Measurements from ENCODE around the gene PCDHGA8.

PCDHGA8 gene

DNA sequence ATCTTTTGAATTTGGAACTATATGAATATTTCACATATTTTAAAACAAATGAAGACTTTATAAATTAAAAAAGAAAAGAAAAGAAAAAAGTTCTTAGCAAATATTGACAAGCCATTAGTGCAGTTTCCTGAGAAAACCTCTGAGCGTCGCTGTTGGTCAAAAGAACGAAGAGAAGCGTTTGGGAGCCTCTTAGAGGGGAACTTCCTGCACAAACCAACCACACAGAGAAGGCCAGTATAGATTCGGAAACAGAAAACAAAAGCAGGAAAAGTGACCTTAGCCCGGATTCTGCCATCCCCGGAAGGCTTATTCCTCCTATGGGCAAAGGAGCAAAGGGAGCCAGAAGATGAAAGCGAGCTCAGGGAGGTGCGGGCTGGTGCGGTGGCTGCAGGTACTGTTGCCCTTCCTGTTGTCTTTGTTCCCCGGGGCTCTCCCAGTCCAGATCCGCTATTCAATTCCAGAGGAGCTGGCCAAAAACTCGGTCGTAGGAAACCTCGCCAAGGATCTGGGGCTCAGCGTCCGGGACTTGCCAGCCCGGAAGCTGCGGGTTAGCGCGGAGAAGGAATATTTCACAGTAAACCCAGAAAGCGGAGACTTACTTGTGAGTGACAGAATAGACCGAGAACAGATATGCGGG is 32.5 kb upstream of the PCDHGA8 start, which contains the start of gene PCDHGB2:
Gene PCDHGB2 (plus strand): TSS at position 205 of the 637 bp plus-strand sequence. CDS start 142 bp downstream, at position 347.
- Histone ChIP-seq H3K23ac (ENCODE audit: low read length) (no peak within 1 kb of the TSS), H2AK5ac (ENCODE audit: low read length) (no peak within 1 kb of the TSS), H2AFZ (ENCODE audit: insufficient read depth, low read length, poor library complexity) (no peak within 1 kb of the TSS)

DNA sequence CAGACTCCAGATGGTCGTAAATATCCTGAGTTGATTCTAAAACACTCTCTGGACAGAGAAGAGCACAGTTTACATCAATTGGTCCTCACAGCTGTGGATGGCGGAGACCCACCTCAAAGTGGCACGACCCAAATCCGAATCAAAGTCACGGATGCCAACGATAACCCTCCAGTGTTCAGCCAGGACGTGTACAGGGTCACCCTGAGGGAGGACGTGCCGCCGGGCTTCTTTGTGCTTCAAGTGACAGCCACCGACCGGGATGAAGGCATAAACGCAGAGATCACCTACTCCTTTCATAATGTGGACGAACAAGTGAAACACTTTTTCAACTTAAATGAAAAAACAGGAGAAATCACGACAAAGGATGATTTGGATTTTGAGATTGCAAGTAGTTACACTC is 31.7 kb upstream of the PCDHGA8 start:
- Histone ChIP-seq H3K79me1 (ENCODE audit: low read length) (no peaks in the 10 kb centered on the region), H3K9me3 (ENCODE audit: insufficient read depth, low read depth, low read length) (peaks cover 39% of the 10 kb centered on the region)

More for the DNA sequence above, 32.5 kb upstream of the PCDHGA8 start, which contains the start of gene PCDHGB2:
- Histone ChIP-seq H2BK5ac (ENCODE audit: low read depth, low read length, poor library complexity) (no peak within 1 kb of the TSS), H3K14ac (ENCODE audit: low read length) (no peak within 1 kb of the TSS), H3K4ac (ENCODE audit: low read depth, low read length) (no peak within 1 kb of the TSS), H4K91ac (ENCODE audit: low read depth, low read length) (no peak within 1 kb of the TSS), H3K9me3 (ENCODE audit: insufficient read depth, low read depth, low read length) (peaks cover 39% of the 10 kb centered on the region), H2BK12ac (ENCODE audit: low read length) (no peak within 1 kb of the TSS), H3K4me3 (ENCODE audit: low read depth, low read length) (no peak within 1 kb of the TSS), H3K4me1 (ENCODE audit: control insufficient read depth in 1 of 2, insufficient read depth in 2 of 2, low read length in 2 of 2) (no peaks in the 10 kb centered on the region), H3K27ac (ENCODE audit: low read depth, low read length) (no peak within 1 kb of the TSS), H4K8ac (ENCODE audit: low read depth, low read length) (no peak within 1 kb of the TSS), H3K36me3 (ENCODE audit: control insufficient read depth in 1 of 2, insufficient read depth in 2 of 2, low read length in 2 of 2) (no peaks in the 10 kb centered on the region), H3K27me3 (ENCODE audit: insufficient read depth, low read length) (no peaks in the 10 kb centered on the region), H3K9ac (ENCODE audit: low read length) (no peak within 1 kb of the TSS), H3K79me2 (ENCODE audit: control insufficient read depth, insufficient read depth, low read length, poor library complexity) (no peaks in the 10 kb centered on the region), H2BK120ac (ENCODE audit: insufficient read depth, low read length, poor library complexity) (no peak within 1 kb of the TSS), H3K79me1 (ENCODE audit: low read length) (no peaks in the 10 kb centered on the region), H4K12ac (ENCODE audit: low read depth, low read length) (no peak within 1 kb of the TSS), H3K18ac (ENCODE audit: low read length) (no peak within 1 kb of the TSS), H3K4me2 (ENCODE audit: low read length) (no peak within 1 kb of the TSS)
- WGBS (ENCODE audit: extremely low coverage, insufficient coverage, insufficient read length) = no CpG with 5 or more reads among the region's 24 CpGs
- no peak for DNase-seq

DNA sequence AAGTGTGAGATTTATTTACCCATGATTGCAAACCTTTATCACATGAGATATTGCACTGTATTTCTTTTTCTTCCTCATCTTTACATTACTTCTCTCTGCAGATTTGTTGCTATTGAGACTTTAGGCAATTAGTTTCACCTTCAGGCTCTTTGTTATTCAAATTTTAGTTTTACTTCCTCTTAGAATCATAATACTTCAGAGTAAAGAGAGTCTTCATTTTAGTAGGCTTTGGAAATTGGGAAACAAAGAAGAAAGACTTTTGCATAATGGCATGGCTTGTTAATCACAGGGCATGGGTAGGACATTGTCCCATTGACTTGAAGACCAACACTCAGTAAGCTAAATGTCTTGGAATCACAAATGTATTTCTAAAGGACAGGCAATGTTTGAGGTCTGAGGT is 29.7 kb upstream of the PCDHGA8 start:
- Histone ChIP-seq H4K12ac (ENCODE audit: low read depth, low read length) (no peak overlapping the region), H2BK5ac (ENCODE audit: low read depth, low read length, poor library complexity) (no peak overlapping the region), H4K91ac (ENCODE audit: low read depth, low read length) (no peak overlapping the region), H3K18ac (ENCODE audit: low read length) (no peak overlapping the region), H3K4me3 (ENCODE audit: low read depth, low read length) (no peak overlapping the region), H3K9ac (ENCODE audit: low read length) (no peak overlapping the region), H2BK120ac (ENCODE audit: insufficient read depth, low read length, poor library complexity) (no peak overlapping the region), H3K27me3 (ENCODE audit: insufficient read depth, low read length) (no peaks in the 10 kb centered on the region), H3K36me3 (ENCODE audit: control insufficient read depth in 1 of 2, insufficient read depth in 2 of 2, low read length in 2 of 2) (no peaks in the 10 kb centered on the region), H2BK12ac (ENCODE audit: low read length) (no peak overlapping the region), H3K4me1 (ENCODE audit: control insufficient read depth in 1 of 2, insufficient read depth in 2 of 2, low read length in 2 of 2) (no peaks in the 10 kb centered on the region), H2AK5ac (ENCODE audit: low read length) (no peak overlapping the region), H3K79me2 (ENCODE audit: control insufficient read depth, insufficient read depth, low read length, poor library complexity) (no peaks in the 10 kb centered on the region), H3K79me1 (ENCODE audit: low read length) (no peaks in the 10 kb centered on the region), H3K23ac (ENCODE audit: low read length) (no peak overlapping the region), H3K4me2 (ENCODE audit: low read length) (no peak overlapping the region), H4K8ac (ENCODE audit: low read depth, low read length) (no peak overlapping the region), H3K14ac (ENCODE audit: low read length) (no peak overlapping the region), H3K27ac (ENCODE audit: low read depth, low read length) (no peak overlapping the region), H2AFZ (ENCODE audit: insufficient read depth, low read length, poor library complexity) (no peak overlapping the region), H3K9me3 (ENCODE audit: insufficient read depth, low read depth, low read length) (peaks cover 36% of the 10 kb centered on the region), H3K4ac (ENCODE audit: low read depth, low read length) (no peak overlapping the region)
- DNase-seq = no peak

More for the DNA sequence above, 31.7 kb upstream of the PCDHGA8 start:
- no CpG with 5 or more reads among the region's 15 CpGs for WGBS (ENCODE audit: extremely low coverage, insufficient coverage, insufficient read length)
- Histone ChIP-seq H2AK5ac (ENCODE audit: low read length) (no peak overlapping the region), H3K4ac (ENCODE audit: low read depth, low read length) (no peak overlapping the region), H4K8ac (ENCODE audit: low read depth, low read length) (no peak overlapping the region), H3K36me3 (ENCODE audit: control insufficient read depth in 1 of 2, insufficient read depth in 2 of 2, low read length in 2 of 2) (no peaks in the 10 kb centered on the region), H3K4me2 (ENCODE audit: low read length) (no peak overlapping the region), H2BK5ac (ENCODE audit: low read depth, low read length, poor library complexity) (no peak overlapping the region), H2BK12ac (ENCODE audit: low read length) (no peak overlapping the region), H3K9ac (ENCODE audit: low read length) (no peak overlapping the region), H3K79me2 (ENCODE audit: control insufficient read depth, insufficient read depth, low read length, poor library complexity) (no peaks in the 10 kb centered on the region), H2BK120ac (ENCODE audit: insufficient read depth, low read length, poor library complexity) (no peak overlapping the region), H3K4me3 (ENCODE audit: low read depth, low read length) (no peak overlapping the region), H3K14ac (ENCODE audit: low read length) (no peak overlapping the region), H3K27me3 (ENCODE audit: insufficient read depth, low read length) (no peaks in the 10 kb centered on the region), H4K12ac (ENCODE audit: low read depth, low read length) (no peak overlapping the region), H4K91ac (ENCODE audit: low read depth, low read length) (no peak overlapping the region), H3K18ac (ENCODE audit: low read length) (no peak overlapping the region), H2AFZ (ENCODE audit: insufficient read depth, low read length, poor library complexity) (no peak overlapping the region), H3K27ac (ENCODE audit: low read depth, low read length) (no peak overlapping the region), H3K4me1 (ENCODE audit: control insufficient read depth in 1 of 2, insufficient read depth in 2 of 2, low read length in 2 of 2) (no peaks in the 10 kb centered on the region), H3K23ac (ENCODE audit: low read length) (no peak overlapping the region)
- no peak for DNase-seq

DNA sequence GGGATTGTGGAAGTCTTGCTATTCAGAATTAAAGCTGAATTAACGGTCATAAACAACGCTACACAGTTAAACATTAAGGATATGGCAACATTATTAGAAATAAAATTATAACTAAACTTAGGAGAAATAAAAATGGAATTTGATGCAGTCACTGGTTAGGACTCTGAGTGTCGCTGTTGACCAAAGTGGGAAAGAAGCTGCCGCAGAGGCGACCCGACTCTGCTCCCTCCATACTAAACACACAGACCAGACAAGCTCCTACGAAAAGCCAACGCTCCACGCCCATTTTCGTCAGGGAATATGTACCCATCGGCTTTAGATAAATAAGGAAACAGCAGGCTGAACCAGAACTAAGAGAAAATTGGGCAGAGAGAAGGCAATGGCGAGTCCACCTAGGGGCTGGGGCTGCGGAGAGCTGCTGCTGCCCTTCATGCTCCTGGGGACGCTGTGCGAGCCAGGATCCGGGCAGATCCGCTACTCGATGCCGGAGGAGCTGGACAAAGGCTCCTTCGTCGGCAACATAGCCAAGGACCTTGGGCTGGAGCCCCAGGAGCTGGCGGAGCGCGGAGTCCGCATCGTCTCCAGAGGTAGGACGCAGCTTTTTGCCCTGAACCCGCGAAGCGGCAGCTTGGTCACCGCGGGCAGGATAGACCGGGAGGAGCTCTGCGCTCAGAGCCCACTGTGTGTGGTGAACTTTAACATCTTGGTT is 28.3 kb upstream of the PCDHGA8 start, which contains the start of gene PCDHGA5:
Gene PCDHGA5 (plus strand): TSS at position 211 of the 709 bp plus-strand sequence. CDS start 169 bp downstream, at position 380.
- H2AK5ac ChIP-seq (ENCODE audit: low read length) = no peak within 1 kb of the TSS
- H3K36me3 ChIP-seq (ENCODE audit: control insufficient read depth in 1 of 2, insufficient read depth in 2 of 2, low read length in 2 of 2) = no peaks in the 10 kb centered on the region
- no peaks in the 10 kb centered on the region for H3K79me1 ChIP-seq (ENCODE audit: low read length)

More for the DNA sequence above, 28.3 kb upstream of the PCDHGA8 start, which contains the start of gene PCDHGA5:
- Histone ChIP-seq H3K4me3 (ENCODE audit: low read depth, low read length) (no peak within 1 kb of the TSS), H3K9me3 (ENCODE audit: insufficient read depth, low read depth, low read length) (peaks cover 36% of the 10 kb centered on the region), H2BK120ac (ENCODE audit: insufficient read depth, low read length, poor library complexity) (no peak within 1 kb of the TSS), H3K79me2 (ENCODE audit: control insufficient read depth, insufficient read depth, low read length, poor library complexity) (no peaks in the 10 kb centered on the region), H3K27me3 (ENCODE audit: insufficient read depth, low read length) (no peaks in the 10 kb centered on the region), H3K14ac (ENCODE audit: low read length) (no peak within 1 kb of the TSS), H3K4me1 (ENCODE audit: control insufficient read depth in 1 of 2, insufficient read depth in 2 of 2, low read length in 2 of 2) (no peaks in the 10 kb centered on the region), H3K4me2 (ENCODE audit: low read length) (no peak within 1 kb of the TSS), H4K12ac (ENCODE audit: low read depth, low read length) (no peak within 1 kb of the TSS), H3K27ac (ENCODE audit: low read depth, low read length) (no peak within 1 kb of the TSS), H3K23ac (ENCODE audit: low read length) (no peak within 1 kb of the TSS), H3K4ac (ENCODE audit: low read depth, low read length) (no peak within 1 kb of the TSS), H3K18ac (ENCODE audit: low read length) (no peak within 1 kb of the TSS), H2BK5ac (ENCODE audit: low read depth, low read length, poor library complexity) (no peak within 1 kb of the TSS), H2BK12ac (ENCODE audit: low read length) (no peak within 1 kb of the TSS), H4K8ac (ENCODE audit: low read depth, low read length) (no peak within 1 kb of the TSS), H2AFZ (ENCODE audit: insufficient read depth, low read length, poor library complexity) (no peak within 1 kb of the TSS), H3K9ac (ENCODE audit: low read length) (peak within 1 kb of the TSS; percentile 3), H4K91ac (ENCODE audit: low read depth, low read length) (no peak within 1 kb of the TSS)
- DNase-seq = no peak
- no CpG with 5 or more reads among the region's 34 CpGs for WGBS (ENCODE audit: extremely low coverage, insufficient coverage, insufficient read length)
